PC-3 (cell line): ENCODE results near the gene NRDE2.

Experiments used
- EZH2 ChIP-seq: fragments of 300-600 bp; sonication (generic); IDR thresholded peaks from one replicate; pipeline ENCODE4 v1.6.1; 2017; ENCODE audit warnings: antibody characterized with exemption, mild to moderate bottlenecking, low read length; ENCODE audit not compliant: unreplicated experiment
- EZH2phosphoT487 ChIP-seq: fragments of 300-600 bp; sonication (generic); IDR thresholded peaks from 2 replicates; pipeline ENCODE4 v1.6.1; 2018; ENCODE audit warnings: mild to moderate bottlenecking, antibody characterized with exemption, low read length, borderline replicate concordance
- TF ChIP-seq, protein P1 (sequence below): fragments of 300-600 bp; sonication (generic); conservative IDR thresholded peaks from 2 replicates; pipeline ENCODE4 v1.5.1; 2017; ENCODE audit warnings: antibody characterized with exemption, low read depth, mild to moderate bottlenecking, low read length

DNA sequence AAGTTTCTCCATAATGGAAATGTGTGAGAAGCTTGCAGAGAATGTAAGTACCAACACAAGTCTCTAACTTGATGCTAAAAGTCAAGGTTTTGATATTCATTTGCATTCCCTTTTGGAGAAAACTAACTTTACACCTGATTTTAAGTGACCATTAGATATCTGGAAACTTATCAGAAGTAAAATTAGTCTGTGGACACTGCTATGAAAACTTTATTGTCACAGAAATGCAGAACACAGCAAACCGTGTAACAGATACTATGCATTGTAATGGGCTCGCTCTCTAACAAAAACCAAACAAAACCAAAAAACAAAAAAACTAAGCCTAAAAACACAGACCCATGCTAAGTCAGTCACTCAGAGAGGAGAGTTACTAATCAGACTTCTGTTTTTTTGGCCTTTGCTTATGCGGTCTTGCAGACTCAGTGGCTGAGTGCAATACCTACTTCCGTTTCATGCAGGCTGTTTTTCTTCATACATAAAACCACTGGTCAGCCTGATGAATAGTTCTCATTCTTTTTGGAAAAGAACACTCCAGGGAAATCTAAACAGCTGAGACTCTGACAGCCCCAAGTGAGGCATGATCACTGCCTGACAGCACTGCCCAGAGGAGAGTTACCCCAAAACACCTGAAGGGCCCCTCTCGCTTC, 35.7 kb downstream of the NRDE2 start:
- TF ChIP-seq, protein P1, sequence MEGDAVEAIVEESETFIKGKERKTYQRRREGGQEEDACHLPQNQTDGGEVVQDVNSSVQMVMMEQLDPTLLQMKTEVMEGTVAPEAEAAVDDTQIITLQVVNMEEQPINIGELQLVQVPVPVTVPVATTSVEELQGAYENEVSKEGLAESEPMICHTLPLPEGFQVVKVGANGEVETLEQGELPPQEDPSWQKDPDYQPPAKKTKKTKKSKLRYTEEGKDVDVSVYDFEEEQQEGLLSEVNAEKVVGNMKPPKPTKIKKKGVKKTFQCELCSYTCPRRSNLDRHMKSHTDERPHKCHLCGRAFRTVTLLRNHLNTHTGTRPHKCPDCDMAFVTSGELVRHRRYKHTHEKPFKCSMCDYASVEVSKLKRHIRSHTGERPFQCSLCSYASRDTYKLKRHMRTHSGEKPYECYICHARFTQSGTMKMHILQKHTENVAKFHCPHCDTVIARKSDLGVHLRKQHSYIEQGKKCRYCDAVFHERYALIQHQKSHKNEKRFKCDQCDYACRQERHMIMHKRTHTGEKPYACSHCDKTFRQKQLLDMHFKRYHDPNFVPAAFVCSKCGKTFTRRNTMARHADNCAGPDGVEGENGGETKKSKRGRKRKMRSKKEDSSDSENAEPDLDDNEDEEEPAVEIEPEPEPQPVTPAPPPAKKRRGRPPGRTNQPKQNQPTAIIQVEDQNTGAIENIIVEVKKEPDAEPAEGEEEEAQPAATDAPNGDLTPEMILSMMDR: no peak
- TF ChIP-seq EZH2: no peak
- TF ChIP-seq EZH2phosphoT487: no peak
